Kidney epithelial cell (primary cell): ENCODE results near the gene CHRM4. TPM values are rescaled to one million over a fixed set of nuclear protein-coding genes. Genes with fewer than 3 reads are reported as not detected.

Experiments used
- DNase-seq: peaks from one replicate; pipeline ENCODE4 v3.0.0-alpha.2; 2010; ENCODE audit warnings: low read depth
- H3K27me3 ChIP-seq: 2 replicates; pipeline ENCODE4 v1.6.0; 2011; ENCODE audit warnings: low read length; ENCODE audit not compliant: control insufficient read depth, insufficient read depth
- H3K36me3 ChIP-seq: 2 replicates; pipeline ENCODE4 v1.5.1; 2011; ENCODE audit warnings: low read length; ENCODE audit not compliant: control insufficient read depth, insufficient read depth
- H3K4me3 ChIP-seq: 2 replicates; pipeline ENCODE4 v1.5.1; 2011; ENCODE audit warnings: low read depth, mild to moderate bottlenecking, control low read depth, low read length
- CTCF ChIP-seq: IDR thresholded peaks from 2 replicates; pipeline ENCODE4 v1.5.1; 2011; ENCODE audit warnings: mild to moderate bottlenecking, moderate library complexity, low read length, control low read depth, inconsistent platforms; ENCODE audit not compliant: insufficient read depth, poor library complexity, severe bottlenecking
- total RNA-seq: library from RNA; depleted of rRNA; stranded (reverse); fragments of >200 nt; gene quantifications from 2 replicates; pipeline ENCODE4 v1.2.3, GENCODE V29; 2015

The CHRM4 gene
- total RNA-seq, 1 donor from 2014 or later, result 0.29 TPM

- Histone ChIP-seq H3K27me3 (peaks cover 45% of the 10 kb centered on the region), H3K36me3 (no peaks in the 10 kb centered on the region), H3K4me3 (no peak overlapping the region)
- no peak for TF ChIP-seq CTCF
- no peak for DNase-seq
Observed at GRCh38 chr11:46386674-46387073, 4.9 kb downstream of the CHRM4 start.

GRCh38 chr11:46386005-46386578 is 5.5 kb downstream of the CHRM4 start:
- no peaks in the 10 kb centered on the region for H3K36me3 ChIP-seq
- TF ChIP-seq CTCF, result no peak
- peaks cover 40% of the 10 kb centered on the region for H3K27me3 ChIP-seq
- no peak overlapping the region for H3K4me3 ChIP-seq
- no peak for DNase-seq

GRCh38 chr11:46385169-46386004 is 6.2 kb downstream of the CHRM4 start:
- Histone ChIP-seq H3K36me3 (no peaks in the 10 kb centered on the region), H3K4me3 (no peak overlapping the region), H3K27me3 (peaks cover 32% of the 10 kb centered on the region)
- DNase-seq, result no peak
- no peak for TF ChIP-seq CTCF

GRCh38 chr11:46383974-46384701 is 7.4 kb downstream of the CHRM4 start:
- no peak overlapping the region for H3K4me3 ChIP-seq
- DNase-seq, result no peak
- H3K36me3 ChIP-seq, result no peaks in the 10 kb centered on the region
- no peak for TF ChIP-seq CTCF
- peaks cover 20% of the 10 kb centered on the region for H3K27me3 ChIP-seq

- H3K4me3 ChIP-seq, result no peak overlapping the region
- DNase-seq, result no peak
- H3K27me3 ChIP-seq, result peaks cover 13% of the 10 kb centered on the region
- no peak for TF ChIP-seq CTCF
- H3K36me3 ChIP-seq, result no peaks in the 10 kb centered on the region
Observed at GRCh38 chr11:46383404-46383758, 8.2 kb downstream of the CHRM4 start.
